Endothelial cell of umbilical vein (primary cell): ENCODE measurements around the gene PPP1R10.

Experiments
- EZH2 ChIP-seq: IDR thresholded peaks from 2 replicates; pipeline ENCODE4 v1.6.1; 2012; ENCODE audit warnings: borderline replicate concordance, low read depth, mild to moderate bottlenecking, moderate library complexity, low read length, inconsistent platforms; ENCODE audit not compliant: severe bottlenecking
- POLR2A ChIP-seq: IDR thresholded peaks from 2 replicates; pipeline ENCODE4 v1.6.1; 2012; ENCODE audit warnings: low read depth, mild to moderate bottlenecking, control low read depth, low read length
- TF ChIP-seq, protein P1 (sequence below), 2 donors: IDR thresholded peaks; 1 replicate in 1 of 2; 2 replicates in 1 of 2; pipeline ENCODE4 v1.5.1; 2011; ENCODE audit warnings: low read length in 2 of 2, mild to moderate bottlenecking in 2 of 2, moderate library complexity in 2 of 2, control low read depth in 1 of 2, inconsistent platforms in 1 of 2, low read depth in 1 of 2; ENCODE audit not compliant: insufficient read depth in 1 of 2; ENCODE audit errors: extremely low read depth in 1 of 2

- TF ChIP-seq POLR2A: no peak
- no peak for TF ChIP-seq EZH2
- TF ChIP-seq, protein P1, sequence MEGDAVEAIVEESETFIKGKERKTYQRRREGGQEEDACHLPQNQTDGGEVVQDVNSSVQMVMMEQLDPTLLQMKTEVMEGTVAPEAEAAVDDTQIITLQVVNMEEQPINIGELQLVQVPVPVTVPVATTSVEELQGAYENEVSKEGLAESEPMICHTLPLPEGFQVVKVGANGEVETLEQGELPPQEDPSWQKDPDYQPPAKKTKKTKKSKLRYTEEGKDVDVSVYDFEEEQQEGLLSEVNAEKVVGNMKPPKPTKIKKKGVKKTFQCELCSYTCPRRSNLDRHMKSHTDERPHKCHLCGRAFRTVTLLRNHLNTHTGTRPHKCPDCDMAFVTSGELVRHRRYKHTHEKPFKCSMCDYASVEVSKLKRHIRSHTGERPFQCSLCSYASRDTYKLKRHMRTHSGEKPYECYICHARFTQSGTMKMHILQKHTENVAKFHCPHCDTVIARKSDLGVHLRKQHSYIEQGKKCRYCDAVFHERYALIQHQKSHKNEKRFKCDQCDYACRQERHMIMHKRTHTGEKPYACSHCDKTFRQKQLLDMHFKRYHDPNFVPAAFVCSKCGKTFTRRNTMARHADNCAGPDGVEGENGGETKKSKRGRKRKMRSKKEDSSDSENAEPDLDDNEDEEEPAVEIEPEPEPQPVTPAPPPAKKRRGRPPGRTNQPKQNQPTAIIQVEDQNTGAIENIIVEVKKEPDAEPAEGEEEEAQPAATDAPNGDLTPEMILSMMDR (IDR thresholded peaks at IDR 0.05; ENCODE audit: extremely low read depth in 1 of 2, insufficient read depth in 1 of 2, low read depth in 1 of 2, low read length in 2 of 2): no peak
Measured at GRCh38 chr6:30560930-30561329, 56.1 kb downstream of the PPP1R10 start.
